Activated CD4-positive, alpha-beta T cell treated with anti-CD3 and anti-CD28 coated beads for 36 hours (primary cell): Measurements from ENCODE around the gene PPM1H. TPM values are rescaled to one million over a fixed set of nuclear protein-coding genes. Genes with fewer than 3 reads are reported as not detected.

Source experiments
- ATAC-seq: fragments of 200-7000 bp; cut with Tn5 transposase; one replicate; pipeline ENCODE4 v1.10.0; 2021; ENCODE audit warnings: mild to moderate bottlenecking, moderate library complexity
- CTCF ChIA-PET: fragments of 350-600 bp; sonication (Branson Sonifier 250); formaldehyde crosslinking; loops from one replicate; lab custom pipeline; 2021; ENCODE audit warnings: antibody characterized with exemption; lab: Charles Lee
- POLR2A ChIA-PET: fragments of 350-600 bp; sonication (Branson Sonifier 250); formaldehyde crosslinking; loops from one replicate; lab custom pipeline; 2021; ENCODE audit warnings: antibody characterized with exemption, inconsistent platforms; lab: Charles Lee
- DNase-seq: peaks from one replicate; pipeline ENCODE4 v3.0.0-alpha.2; 2020
- H3K27ac Mint-ChIP-seq: one replicate; pipeline ENCODE4 v1.8.0; 2021; ENCODE audit warnings: mixed read lengths
- H3K27me3 Mint-ChIP-seq: one replicate; pipeline ENCODE4 v1.8.0; 2021; ENCODE audit warnings: mixed read lengths
- H3K36me3 Mint-ChIP-seq: one replicate; pipeline ENCODE4 v1.8.0; 2021; ENCODE audit warnings: low read depth, mixed read lengths
- H3K4me1 Mint-ChIP-seq: one replicate; pipeline ENCODE4 v1.8.0; 2021; ENCODE audit warnings: mixed read lengths
- H3K4me3 Mint-ChIP-seq: one replicate; pipeline ENCODE4 v1.8.0; 2021; ENCODE audit warnings: mild to moderate bottlenecking, moderate library complexity, mixed read lengths
- H3K9me3 Mint-ChIP-seq: one replicate; pipeline ENCODE4 v1.8.0; 2021; ENCODE audit warnings: low read depth, mixed read lengths
- intact Hi-C, 2 experiments: fragments of 100-400 bp; cut with DNase I in 1 of 2; cut with micrococcal nuclease in 1 of 2; formaldehyde crosslinking; loops; one replicate each; pipeline versions ENCODE4 v1.14.2 to v1.15.1; 2022 to 2024; cut with DNase I, micrococcal nuclease
- total RNA-seq, 2 experiments: library from RNA; stranded (reverse); gene quantifications; one replicate each; pipeline ENCODE4 v1.2.3, GENCODE V29; 2021

Gene PPM1H
- total RNA-seq, 2 experiments from 2014 or later: 0.02 TPM; not detected in 1

- POLR2A ChIA-PET: no interaction called here
These were observed 242.1 kb downstream of the PPM1H start for GRCh38 chr12:62692884-62693283.

GRCh38 chr12:62691309-62691708, 243.6 kb downstream of the PPM1H start:
- Mint-ChIP-seq H3K4me1 (no peaks in the 10 kb centered on the region), H3K27ac (no peak overlapping the region), H3K36me3 (no peaks in the 10 kb centered on the region), H3K27me3 (no peaks in the 10 kb centered on the region), H3K9me3 (no peaks in the 10 kb centered on the region), H3K4me3 (no peak overlapping the region)
- ATAC-seq: no peak
- ChIA-PET CTCF (no interaction called here), POLR2A (interaction anchor here (0.6 kb wide), 1 partner anchor 62 kb away, joined by 4 read pairs; no protein-coding TSS in a partner anchor)
- DNase-seq: no peak
- intact Hi-C loops: no loop called here

More at GRCh38 chr12:62692884-62693283, 242.1 kb downstream of the PPM1H start:
- H3K4me1 Mint-ChIP-seq: no peaks in the 10 kb centered on the region
- DNase-seq (no peak), ATAC-seq (no peak)
- intact Hi-C loops: no loop called here
- CTCF ChIA-PET: interaction anchor here (1.1 to 1.5 kb wide), 3 partner anchors 11 to 18 kb away, joined by 3 to 4 read pairs (median 3); no protein-coding TSS in a partner anchor
- H3K9me3 Mint-ChIP-seq: no peaks in the 10 kb centered on the region
- no peak overlapping the region for H3K4me3 Mint-ChIP-seq
- H3K27ac Mint-ChIP-seq: no peak overlapping the region
- no peaks in the 10 kb centered on the region for H3K27me3 Mint-ChIP-seq
- H3K36me3 Mint-ChIP-seq: no peaks in the 10 kb centered on the region

GRCh38 chr12:62689042-62689839, 245.7 kb downstream of the PPM1H start:
- no peak for DNase-seq
- ATAC-seq: no peak
- CTCF ChIA-PET: interaction anchor here (1.1 kb wide), 1 partner anchor 38 kb away, joined by 3 read pairs; no protein-coding TSS in a partner anchor
- no peaks in the 10 kb centered on the region for H3K9me3 Mint-ChIP-seq
- no peaks in the 10 kb centered on the region for H3K36me3 Mint-ChIP-seq
- H3K4me1 Mint-ChIP-seq: no peaks in the 10 kb centered on the region
- POLR2A ChIA-PET: no interaction called here
- no peaks in the 10 kb centered on the region for H3K27me3 Mint-ChIP-seq
- no peak overlapping the region for H3K27ac Mint-ChIP-seq
- intact Hi-C loops: no loop called here
- no peak overlapping the region for H3K4me3 Mint-ChIP-seq

DNA sequence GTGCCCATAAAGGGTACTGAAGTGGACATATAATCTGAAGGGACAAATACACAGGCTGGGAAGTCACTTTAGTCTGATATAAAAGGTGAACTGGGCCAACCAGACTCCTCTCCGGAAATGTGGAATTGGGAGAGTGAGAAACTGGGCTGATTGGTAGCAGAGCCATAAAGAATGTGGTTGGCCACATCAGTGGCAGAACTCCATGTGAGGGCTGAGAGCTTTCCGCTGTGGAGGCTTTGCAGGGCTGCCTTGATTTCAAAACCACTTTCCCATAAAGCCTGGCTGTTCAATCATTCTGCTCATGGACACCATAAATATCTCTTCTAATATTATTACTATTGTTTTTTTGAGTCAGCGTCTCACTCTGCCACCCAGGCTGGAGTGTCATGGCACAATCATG, 248.0 kb downstream of the PPM1H start:
- DNase-seq (no peak), ATAC-seq (no peak)
- Mint-ChIP-seq H3K36me3 (no peaks in the 10 kb centered on the region), H3K27me3 (no peaks in the 10 kb centered on the region), H3K4me1 (no peaks in the 10 kb centered on the region), H3K4me3 (no peak overlapping the region), H3K9me3 (no peaks in the 10 kb centered on the region), H3K27ac (no peak overlapping the region)
- ChIA-PET CTCF (interaction anchor here (0.6 kb wide), 1 partner anchor 127 kb away, joined by 4 read pairs; no protein-coding TSS in a partner anchor), POLR2A (no interaction called here)
- intact Hi-C loops: no loop called here

DNA sequence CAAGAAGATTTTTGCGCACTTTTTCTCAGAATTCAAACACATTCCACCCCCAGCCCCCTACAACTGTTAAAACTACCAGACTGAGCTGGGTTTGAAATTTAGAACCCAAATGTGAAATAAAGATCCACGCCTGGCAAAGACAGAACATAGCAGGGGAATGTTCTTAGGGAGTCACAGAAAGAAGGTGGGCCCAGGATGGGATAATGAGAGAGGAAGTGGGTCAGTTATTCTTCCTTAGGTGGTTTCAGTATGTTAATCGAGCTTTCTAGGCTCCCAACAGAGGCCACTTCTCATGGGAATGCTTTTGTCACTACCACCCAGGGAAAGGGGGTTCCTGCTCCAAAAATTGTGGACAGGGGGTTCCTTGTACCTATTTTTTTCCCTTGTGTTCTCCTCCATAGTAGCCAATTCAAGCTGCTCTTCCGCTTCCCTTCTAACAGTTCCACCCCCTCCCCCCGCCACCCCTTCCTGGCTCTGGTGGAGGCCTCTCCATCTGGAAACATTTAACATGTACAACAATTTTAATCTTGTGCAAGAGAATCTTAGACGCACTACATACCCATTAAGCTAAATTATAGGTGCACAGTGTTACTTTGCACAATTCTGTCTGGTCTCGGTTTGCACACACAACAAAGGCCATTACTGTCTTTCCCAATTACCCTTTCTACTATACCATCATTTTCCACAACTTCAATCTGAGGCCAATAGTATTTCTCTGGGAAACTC, 250.2 kb downstream of the PPM1H start:
- no peak for DNase-seq
- H3K4me1 Mint-ChIP-seq: no peaks in the 10 kb centered on the region
- no peak overlapping the region for H3K4me3 Mint-ChIP-seq
- POLR2A ChIA-PET: no interaction called here
- H3K9me3 Mint-ChIP-seq: no peaks in the 10 kb centered on the region
- no peak for ATAC-seq
- CTCF ChIA-PET: no interaction called here
- intact Hi-C loops: no loop called here
- H3K36me3 Mint-ChIP-seq: no peaks in the 10 kb centered on the region
- H3K27me3 Mint-ChIP-seq: peaks cover 3% of the 10 kb centered on the region
- no peak overlapping the region for H3K27ac Mint-ChIP-seq

- no peak overlapping the region for H3K27ac Mint-ChIP-seq
- peaks cover 3% of the 10 kb centered on the region for H3K27me3 Mint-ChIP-seq
- CTCF ChIA-PET: no interaction called here
- DNase-seq (no peak), ATAC-seq (no peak)
- no peaks in the 10 kb centered on the region for H3K36me3 Mint-ChIP-seq
- POLR2A ChIA-PET: no interaction called here
- no peaks in the 10 kb centered on the region for H3K4me1 Mint-ChIP-seq
- intact Hi-C loops: no loop called here
- H3K9me3 Mint-ChIP-seq: no peaks in the 10 kb centered on the region
- H3K4me3 Mint-ChIP-seq: no peak overlapping the region
These were observed 251.0 kb downstream of the PPM1H start for GRCh38 chr12:62683776-62684569.

DNA sequence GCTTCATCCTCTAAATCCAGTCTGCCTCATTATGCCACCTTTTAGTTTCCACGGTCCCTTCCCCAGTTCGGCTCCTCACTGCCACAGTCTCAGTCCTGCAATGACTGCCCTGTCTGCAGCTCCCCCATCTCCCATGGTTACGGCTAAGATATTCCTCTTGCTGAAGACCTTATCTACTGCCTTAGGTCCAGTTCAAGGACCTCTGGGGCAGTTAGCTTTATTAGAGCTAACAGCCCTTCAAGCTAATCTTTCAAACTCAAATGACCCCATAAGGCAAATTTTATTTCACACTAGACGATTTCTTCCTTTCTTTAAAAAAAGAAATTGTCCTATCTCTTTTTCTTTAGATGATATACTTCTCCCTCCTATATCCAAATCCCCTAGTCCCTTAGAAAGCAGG, 253.6 kb downstream of the PPM1H start:
- Mint-ChIP-seq H3K27ac (no peak overlapping the region), H3K9me3 (peaks cover 2% of the 10 kb centered on the region), H3K27me3 (peaks cover 3% of the 10 kb centered on the region), H3K36me3 (no peaks in the 10 kb centered on the region), H3K4me3 (no peak overlapping the region), H3K4me1 (no peaks in the 10 kb centered on the region)
- DNase-seq (no peak), ATAC-seq (no peak)
- intact Hi-C loops: no loop called here
- CTCF ChIA-PET: interaction anchor here (0.6 to 0.9 kb wide), 2 partner anchors 12 to 48 kb away, joined by 3 read pairs; no protein-coding TSS in a partner anchor
- POLR2A ChIA-PET: no interaction called here

DNA sequence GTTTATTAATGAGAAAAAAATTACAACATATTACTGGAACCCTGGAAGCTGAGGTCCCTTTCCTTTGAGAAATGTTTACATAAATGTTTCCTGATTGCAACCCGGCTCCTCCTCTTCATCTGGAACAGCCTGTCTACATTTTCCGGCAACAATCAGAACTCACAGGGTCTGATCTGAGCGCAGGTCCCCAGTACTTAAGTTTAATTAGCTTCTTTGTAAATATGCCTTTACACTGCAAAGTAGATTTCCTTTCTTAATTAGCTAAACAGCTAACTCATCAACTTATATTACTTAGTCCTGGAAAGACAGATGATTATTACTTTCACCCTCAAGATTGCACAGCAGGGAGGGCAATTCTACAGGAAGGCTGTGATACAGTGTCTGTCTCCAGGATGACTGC, 255.3 kb downstream of the PPM1H start:
- Mint-ChIP-seq H3K27ac (no peak overlapping the region), H3K36me3 (no peaks in the 10 kb centered on the region), H3K4me3 (no peak overlapping the region), H3K9me3 (peaks cover 2% of the 10 kb centered on the region), H3K27me3 (peaks cover 3% of the 10 kb centered on the region), H3K4me1 (no peaks in the 10 kb centered on the region)
- no peak for ATAC-seq
- intact Hi-C loops: no loop called here
- DNase-seq: no peak
- POLR2A ChIA-PET: no interaction called here
- CTCF ChIA-PET: no interaction called here

DNA sequence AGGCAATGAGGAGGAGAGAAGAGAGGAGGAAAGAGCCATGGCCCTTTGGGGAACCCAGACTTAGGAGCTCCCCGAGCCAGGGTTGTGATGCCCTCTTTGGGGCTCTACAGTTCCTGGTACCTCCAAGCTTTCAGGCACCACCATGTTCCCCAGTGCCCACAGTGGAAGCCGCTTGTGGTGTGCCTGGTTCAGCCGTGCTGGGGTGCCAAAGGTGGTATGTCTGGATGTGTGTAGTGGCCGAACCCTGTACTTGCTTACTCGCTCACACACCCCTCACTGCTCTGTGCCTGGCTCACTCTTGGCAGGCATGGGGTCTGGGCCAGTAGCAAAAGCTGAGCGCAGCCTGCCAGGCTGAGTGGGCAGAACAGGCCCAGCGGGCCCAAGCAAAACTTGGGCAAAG, 257.6 kb downstream of the PPM1H start:
- CTCF ChIA-PET: no interaction called here
- ATAC-seq: no peak
- peaks cover 2% of the 10 kb centered on the region for H3K9me3 Mint-ChIP-seq

GRCh38 chr12:62676521-62677307, 258.2 kb downstream of the PPM1H start:
- POLR2A ChIA-PET: no interaction called here
- Mint-ChIP-seq H3K4me3 (no peak overlapping the region), H3K4me1 (no peaks in the 10 kb centered on the region), H3K9me3 (peaks cover 2% of the 10 kb centered on the region), H3K27ac (no peak overlapping the region), H3K27me3 (peaks cover 3% of the 10 kb centered on the region), H3K36me3 (no peaks in the 10 kb centered on the region)
- intact Hi-C loops: no loop called here
- CTCF ChIA-PET: no interaction called here
- ATAC-seq (no peak), DNase-seq (no peak)

More for the DNA sequence above, 257.6 kb downstream of the PPM1H start:
- DNase-seq: no peak
- intact Hi-C loops: no loop called here
- H3K4me1 Mint-ChIP-seq: no peaks in the 10 kb centered on the region
- no peak overlapping the region for H3K4me3 Mint-ChIP-seq
- H3K27ac Mint-ChIP-seq: no peak overlapping the region
- POLR2A ChIA-PET: no interaction called here
- H3K27me3 Mint-ChIP-seq: peaks cover 3% of the 10 kb centered on the region
- H3K36me3 Mint-ChIP-seq: no peaks in the 10 kb centered on the region
